Measurements from ENCODE around the gene CNTNAP5.

- no peak for TF ChIP-seq CTCF (IDR thresholded peaks at IDR 0.05; ENCODE audit: poor library complexity)
- TF ChIP-seq EZH2phosphoT487 (IDR thresholded peaks at IDR 0.05; ENCODE audit: low read depth, severe bottlenecking, unreplicated experiment) = no peak
- TF ChIP-seq EZH2 (IDR thresholded peaks at IDR 0.05; ENCODE audit: borderline replicate concordance) = no peak
These were observed 476.6 kb downstream of the CNTNAP5 start for GRCh38 chr2:124501575-124502152.
